Karpas-422 (cell line): ENCODE results near the gene NTN1. TPM values are rescaled to one million over a fixed set of nuclear protein-coding genes. Genes with fewer than 3 reads are reported as not detected.

Experiments
- DNase-seq: peaks from one replicate; pipeline ENCODE4 v3.0.0-alpha.2; 2015
- H2AFZ ChIP-seq: fragments of 200-600 bp; sonication (generic); 2 replicates; pipeline ENCODE4 v1.6.1; 2014; ENCODE audit warnings: antibody characterized with exemption, low read length, mixed read lengths
- H3K27ac ChIP-seq: fragments of 200-600 bp; sonication (generic); 2 replicates; pipeline ENCODE4 v1.5.1; 2014; ENCODE audit warnings: mild to moderate bottlenecking, low read length, moderate library complexity
- H3K27me3 ChIP-seq: fragments of 200-600 bp; sonication (generic); 2 replicates; pipeline ENCODE4 v1.6.1; 2014; ENCODE audit warnings: low read length, mixed read lengths
- H3K36me3 ChIP-seq: fragments of 200-600 bp; sonication (generic); 2 replicates; pipeline ENCODE4 v1.6.1; 2014; ENCODE audit warnings: low read length, mixed read lengths; ENCODE audit not compliant: insufficient read depth
- H3K4me1 ChIP-seq: fragments of 200-600 bp; sonication (generic); 2 replicates; pipeline ENCODE4 v1.6.1; 2014; ENCODE audit warnings: mild to moderate bottlenecking, low read length, mixed read lengths
- H3K4me2 ChIP-seq: fragments of 200-600 bp; sonication (generic); 2 replicates; pipeline ENCODE4 v1.6.1; 2014; ENCODE audit warnings: low read length, low read depth, mild to moderate bottlenecking; ENCODE audit not compliant: poor library complexity, severe bottlenecking
- H3K4me3 ChIP-seq: fragments of 200-600 bp; sonication (generic); 2 replicates; pipeline ENCODE4 v1.5.1; 2014; ENCODE audit warnings: mild to moderate bottlenecking, antibody characterized with exemption, low read length, mixed read lengths
- H3K79me2 ChIP-seq: fragments of 200-600 bp; sonication (generic); 2 replicates; pipeline ENCODE4 v1.6.1; 2014; ENCODE audit warnings: mild to moderate bottlenecking, low read length, mixed read lengths
- H3K9ac ChIP-seq: fragments of 200-600 bp; sonication (generic); 2 replicates; pipeline ENCODE4 v1.6.0; 2014; ENCODE audit warnings: low read length
- H3K9me2 ChIP-seq: fragments of 200-600 bp; sonication (generic), shearing (Covaris generic); replicated peaks from 2 replicates; pipeline ENCODE4 v1.6.0; 2014; ENCODE audit warnings: mild to moderate bottlenecking, low read length, moderate library complexity; ENCODE audit not compliant: insufficient read depth
- H3K9me3 ChIP-seq: fragments of 300-700, 200-600 bp; sonication (generic); 2 replicates; pipeline ENCODE4 v1.6.1; 2014; ENCODE audit warnings: low read length, mixed read lengths
- H4K20me1 ChIP-seq: fragments of 200-600 bp; sonication (generic); 2 replicates; pipeline ENCODE4 v1.6.1; 2014; ENCODE audit warnings: mild to moderate bottlenecking, antibody characterized with exemption, low read length, low read depth; ENCODE audit not compliant: insufficient read depth
- total RNA-seq: library from RNA; depleted of rRNA; stranded (reverse); fragments of >200 nt; shearing (Covaris generic); gene quantifications from 2 replicates; pipeline ENCODE4 v1.2.3, GENCODE V29; 2014; ENCODE audit warnings: low replicate concordance

NTN1 gene
- total RNA-seq, 1 experiment from 2014 or later: not detected

GRCh38 chr17:9237053-9237410 lies 215.7 kb downstream of the NTN1 start:
- DNase-seq: no peak
- Histone ChIP-seq H3K9me2 (no peaks in the 10 kb centered on the region), H3K79me2 (no peaks in the 10 kb centered on the region), H2AFZ (no peak overlapping the region), H3K4me1 (no peaks in the 10 kb centered on the region), H3K9ac (no peak overlapping the region), H4K20me1 (peaks cover 5% of the 10 kb centered on the region; the same call in 1 of the 2 replicates), H3K4me2 (no peak overlapping the region), H3K36me3 (no peaks in the 10 kb centered on the region), H3K4me3 (no peak overlapping the region), H3K9me3 (no peaks in the 10 kb centered on the region), H3K27ac (no peak overlapping the region), H3K27me3 (no peaks in the 10 kb centered on the region)

DNA sequence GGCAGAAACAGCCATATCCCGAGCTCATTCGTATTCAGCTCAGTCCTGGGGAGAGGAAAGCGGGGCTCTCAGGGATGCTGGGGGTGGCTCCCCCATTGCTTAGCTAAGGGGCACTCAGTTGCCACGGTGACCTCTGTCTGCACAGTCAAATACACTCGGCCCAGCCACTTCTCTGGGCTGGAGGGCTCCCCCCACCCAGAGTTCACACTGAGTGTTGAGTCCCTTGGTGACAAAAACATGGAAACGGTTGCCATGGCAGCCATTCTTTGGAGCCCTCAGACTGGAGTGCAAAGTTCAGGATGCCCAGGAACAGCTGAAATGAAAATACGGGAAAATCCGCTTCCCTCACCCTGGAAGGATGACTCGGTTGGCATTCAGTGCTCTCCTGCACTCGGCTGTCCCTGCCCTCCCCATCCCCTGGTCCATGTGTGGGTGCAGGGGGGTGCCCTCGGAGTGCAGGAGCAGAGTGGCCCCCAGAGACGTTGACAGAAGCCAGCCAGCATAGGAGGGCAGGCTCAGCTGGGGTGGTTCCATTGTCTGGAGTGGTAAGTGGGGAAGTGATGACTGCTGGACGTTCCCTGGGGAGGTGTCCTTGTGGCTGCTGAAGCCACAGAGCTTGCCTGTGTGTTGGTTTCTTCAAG lies 216.5 kb downstream of the NTN1 start:
- Histone ChIP-seq H3K27me3 (no peaks in the 10 kb centered on the region), H3K9ac (no peak overlapping the region), H3K4me2 (no peak overlapping the region), H3K9me3 (no peaks in the 10 kb centered on the region), H3K27ac (no peak overlapping the region), H3K79me2 (no peaks in the 10 kb centered on the region), H3K9me2 (no peaks in the 10 kb centered on the region), H3K4me3 (no peak overlapping the region), H4K20me1 (peaks cover 5% of the 10 kb centered on the region; the same call in 1 of the 2 replicates), H3K36me3 (no peaks in the 10 kb centered on the region), H2AFZ (no peak overlapping the region), H3K4me1 (no peaks in the 10 kb centered on the region)
- no peak for DNase-seq

DNA sequence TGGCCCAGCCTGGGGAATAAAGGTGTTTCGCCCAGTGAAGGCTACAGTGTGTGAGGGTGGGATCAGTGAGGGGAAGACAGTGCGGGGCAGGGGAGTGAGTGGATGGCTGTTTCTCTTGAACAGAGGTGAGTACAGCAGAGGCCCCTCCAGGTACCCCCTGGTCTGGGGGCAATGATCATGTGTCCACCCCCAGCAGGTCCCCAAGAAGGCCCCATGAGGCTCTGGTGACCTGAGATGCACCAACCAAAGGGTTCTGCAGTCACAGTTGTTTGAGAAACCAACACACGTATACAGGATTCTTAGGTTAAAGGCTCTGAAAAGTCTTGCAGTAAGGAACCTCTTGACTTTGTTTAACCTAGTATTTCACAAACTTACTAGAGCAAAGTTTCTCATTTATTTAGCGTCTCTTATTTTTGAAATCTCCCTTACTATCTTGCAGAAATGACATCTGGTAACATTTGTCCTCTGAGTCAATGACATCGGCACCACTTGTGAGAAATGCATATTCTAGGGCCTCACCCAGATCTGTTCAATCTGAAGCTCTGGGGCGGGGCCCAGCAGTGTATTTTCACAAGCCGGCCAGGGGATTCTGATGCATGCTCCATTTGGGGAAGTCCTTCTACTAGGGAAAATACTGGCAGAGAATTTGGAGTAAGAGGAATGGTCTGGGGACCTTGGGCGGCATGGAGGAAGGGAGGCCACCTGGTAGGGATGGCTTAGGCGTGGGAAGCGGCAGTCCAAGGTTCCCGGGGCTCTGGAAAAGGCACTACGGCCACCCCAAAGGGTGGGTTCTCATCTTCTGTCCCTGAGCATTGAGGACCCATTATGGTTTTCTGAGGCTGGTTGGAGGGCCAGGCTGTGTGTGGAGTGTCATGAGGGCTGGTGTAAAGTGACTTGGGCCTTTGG lies 217.3 kb downstream of the NTN1 start:
- Histone ChIP-seq H3K27ac (no peak overlapping the region), H3K4me1 (no peaks in the 10 kb centered on the region), H3K9me3 (no peaks in the 10 kb centered on the region), H4K20me1 (peaks cover 5% of the 10 kb centered on the region; the same call in 1 of the 2 replicates), H3K4me2 (no peak overlapping the region), H3K27me3 (no peaks in the 10 kb centered on the region), H3K79me2 (no peaks in the 10 kb centered on the region), H3K36me3 (no peaks in the 10 kb centered on the region), H3K9ac (no peak overlapping the region), H3K9me2 (no peaks in the 10 kb centered on the region), H2AFZ (no peak overlapping the region), H3K4me3 (no peak overlapping the region)
- DNase-seq: no peak

DNA sequence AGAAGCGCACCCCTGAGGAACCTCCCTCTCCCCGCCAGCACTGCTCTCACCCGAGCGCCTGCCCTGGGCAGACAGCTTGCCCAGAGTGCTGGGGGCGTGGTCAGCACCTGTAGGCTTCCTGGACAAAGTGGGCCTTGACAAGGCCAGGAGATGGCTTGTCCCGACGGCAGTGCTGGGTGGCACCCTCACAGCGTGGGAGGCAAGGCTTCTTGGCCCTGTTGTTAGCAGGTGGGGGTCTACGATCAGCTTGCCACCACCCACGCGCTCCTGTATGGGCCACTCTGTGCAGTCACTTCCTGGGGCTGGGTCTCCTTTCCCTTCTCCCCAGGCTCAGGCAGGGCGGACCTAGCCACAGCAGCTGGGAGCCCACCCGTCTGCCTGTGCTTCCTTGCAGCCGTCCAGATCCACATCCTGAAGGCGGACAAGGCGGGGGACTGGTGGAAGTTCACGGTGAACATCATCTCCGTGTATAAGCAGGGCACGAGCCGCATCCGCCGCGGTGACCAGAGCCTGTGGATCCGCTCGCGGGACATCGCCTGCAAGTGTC lies 218.0 kb downstream of the NTN1 start:
- Histone ChIP-seq H3K9me3 (no peaks in the 10 kb centered on the region), H3K36me3 (no peaks in the 10 kb centered on the region), H3K79me2 (no peaks in the 10 kb centered on the region), H3K27me3 (no peaks in the 10 kb centered on the region), H3K27ac (no peak overlapping the region), H3K4me1 (no peaks in the 10 kb centered on the region), H3K4me3 (no peak overlapping the region), H3K9me2 (no peaks in the 10 kb centered on the region), H3K9ac (no peak overlapping the region), H4K20me1 (no peaks in the 10 kb centered on the region; the same call in 1 of the 2 replicates), H2AFZ (no peak overlapping the region), H3K4me2 (no peak overlapping the region)
- DNase-seq: no peak

DNA sequence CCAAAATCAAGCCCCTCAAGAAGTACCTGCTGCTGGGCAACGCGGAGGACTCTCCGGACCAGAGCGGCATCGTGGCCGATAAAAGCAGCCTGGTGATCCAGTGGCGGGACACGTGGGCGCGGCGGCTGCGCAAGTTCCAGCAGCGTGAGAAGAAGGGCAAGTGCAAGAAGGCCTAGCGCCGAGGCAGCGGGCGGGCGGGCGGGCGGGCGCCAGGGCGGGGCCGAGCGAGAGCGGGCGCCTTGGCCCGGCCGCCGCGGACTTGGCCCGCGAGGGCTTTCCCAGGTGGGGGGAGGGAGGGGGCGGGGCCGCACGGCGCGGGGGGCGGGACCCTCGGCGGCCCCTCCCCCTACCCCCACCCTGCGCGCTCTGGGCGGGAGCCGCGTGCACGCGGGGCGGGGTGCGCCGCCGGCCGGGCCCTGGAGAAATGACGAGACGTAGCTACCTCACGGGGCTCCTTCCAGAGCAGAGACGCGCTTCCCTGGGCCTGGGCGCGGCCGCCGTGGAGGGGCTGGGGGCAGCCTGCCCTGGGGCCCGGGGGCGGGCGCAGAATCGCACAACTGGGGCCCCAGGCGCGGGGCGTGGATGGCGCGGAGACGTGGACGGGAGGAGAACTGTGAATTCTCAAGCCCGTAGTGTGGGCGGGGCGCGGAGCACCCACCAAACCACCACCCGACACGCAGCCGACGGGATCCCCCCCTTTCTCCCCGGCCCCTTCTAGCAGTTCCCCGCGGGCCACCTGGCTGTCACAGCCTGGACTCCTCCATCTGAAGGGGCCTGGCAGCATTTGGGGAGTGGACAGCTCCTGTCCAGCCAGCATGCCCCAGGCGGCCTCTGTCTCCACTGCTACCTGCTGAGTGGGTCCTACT lies 218.7 kb downstream of the NTN1 start:
- Histone ChIP-seq H3K9ac (no peak overlapping the region), H2AFZ (no peak overlapping the region), H3K36me3 (no peaks in the 10 kb centered on the region), H3K9me3 (no peaks in the 10 kb centered on the region), H3K4me3 (no peak overlapping the region), H3K27ac (no peak overlapping the region), H3K4me1 (no peaks in the 10 kb centered on the region), H3K9me2 (no peaks in the 10 kb centered on the region), H3K4me2 (no peak overlapping the region), H3K79me2 (no peaks in the 10 kb centered on the region), H3K27me3 (no peaks in the 10 kb centered on the region), H4K20me1 (no peaks in the 10 kb centered on the region; the same call in 1 of the 2 replicates)
- no peak for DNase-seq

GRCh38 chr17:9240659-9241370 lies 219.5 kb downstream of the NTN1 start:
- Histone ChIP-seq H2AFZ (no peak overlapping the region), H3K79me2 (no peaks in the 10 kb centered on the region), H3K9me3 (no peaks in the 10 kb centered on the region), H3K9ac (no peak overlapping the region), H3K4me2 (no peak overlapping the region), H3K27ac (no peak overlapping the region), H3K36me3 (no peaks in the 10 kb centered on the region), H3K4me1 (no peaks in the 10 kb centered on the region), H3K27me3 (no peaks in the 10 kb centered on the region), H3K4me3 (no peak overlapping the region), H4K20me1 (no peaks in the 10 kb centered on the region; the same call in 1 of the 2 replicates), H3K9me2 (no peaks in the 10 kb centered on the region)
- DNase-seq: no peak

DNA sequence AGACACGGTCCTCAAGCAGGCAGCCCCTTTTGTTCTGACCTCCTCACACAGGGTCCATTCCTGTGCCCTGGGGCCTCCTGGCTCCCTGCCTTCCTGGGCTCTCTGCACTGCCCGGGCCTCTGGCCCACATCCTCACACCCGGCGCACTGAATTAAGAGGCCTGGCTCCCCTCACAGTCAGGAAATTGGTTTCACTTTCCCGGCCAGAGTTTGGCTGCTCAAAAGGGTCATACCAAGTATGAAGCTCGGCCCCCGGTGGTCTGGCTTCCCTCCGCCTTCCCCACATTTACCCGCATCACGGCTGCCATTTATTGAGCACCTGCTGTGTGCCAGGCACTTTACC lies 220.0 kb downstream of the NTN1 start:
- no peak for DNase-seq
- Histone ChIP-seq H3K27ac (no peak overlapping the region), H3K4me2 (no peak overlapping the region), H3K27me3 (no peaks in the 10 kb centered on the region), H3K9me3 (no peaks in the 10 kb centered on the region), H3K9me2 (no peaks in the 10 kb centered on the region), H4K20me1 (no peaks in the 10 kb centered on the region; the same call in 1 of the 2 replicates), H3K4me1 (no peaks in the 10 kb centered on the region), H3K4me3 (no peak overlapping the region), H3K79me2 (no peaks in the 10 kb centered on the region), H3K9ac (no peak overlapping the region), H3K36me3 (no peaks in the 10 kb centered on the region), H2AFZ (no peak overlapping the region)
